Measurements from ENCODE around the gene DIP2B. TPM values are rescaled to one million over a fixed set of nuclear protein-coding genes. Genes with fewer than 3 reads are reported as not detected.

Gene DIP2B
- polyA plus RNA-seq, 1 of the 3 experiments (the other 2 are of a cell fraction), result 6.6 TPM

DNA sequence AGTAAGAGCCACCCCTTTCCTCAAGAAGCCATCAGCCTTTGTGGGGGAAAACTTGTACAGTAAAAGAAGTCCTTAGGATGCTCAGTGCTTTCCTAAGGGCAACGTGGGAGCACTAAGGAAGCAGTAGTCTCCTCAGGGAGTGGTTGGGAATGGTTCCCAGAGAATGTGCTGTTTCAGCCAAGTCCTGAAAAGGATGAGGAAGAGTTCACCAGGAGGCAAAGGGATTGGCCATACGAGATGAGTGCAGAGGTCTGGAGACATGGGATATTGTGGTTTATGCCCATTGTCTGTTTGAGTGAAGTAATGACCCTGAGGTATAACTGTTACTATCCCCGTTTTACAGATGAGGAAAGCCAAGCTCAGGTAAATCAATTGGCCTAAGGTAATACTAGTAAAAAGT is 173.1 kb downstream of the DIP2B start:
- H3F3A ChIP-seq (replicated peaks; ENCODE audit: insufficient read depth), result peaks cover 4% of the 10 kb centered on the region
- H3K4me3 ChIP-seq (ENCODE audit: low read depth in 2 of 2, low read length in 1 of 2), result no peak overlapping the region
- ChIA-PET CTCF (no interaction called here), POLR2A (no interaction called here)
- no peak overlapping the region for H3K9ac ChIP-seq
- no peaks in the 10 kb centered on the region for H3K9me2 ChIP-seq
- no peaks in the 10 kb centered on the region for H3K27me3 ChIP-seq (ENCODE audit: insufficient read depth)
- DNase-seq, result no peak
- TF ChIP-seq FOXM1 (IDR thresholded peaks at IDR 0.05; ENCODE audit: low read depth), result no peak
- TF ChIP-seq, protein P1, sequence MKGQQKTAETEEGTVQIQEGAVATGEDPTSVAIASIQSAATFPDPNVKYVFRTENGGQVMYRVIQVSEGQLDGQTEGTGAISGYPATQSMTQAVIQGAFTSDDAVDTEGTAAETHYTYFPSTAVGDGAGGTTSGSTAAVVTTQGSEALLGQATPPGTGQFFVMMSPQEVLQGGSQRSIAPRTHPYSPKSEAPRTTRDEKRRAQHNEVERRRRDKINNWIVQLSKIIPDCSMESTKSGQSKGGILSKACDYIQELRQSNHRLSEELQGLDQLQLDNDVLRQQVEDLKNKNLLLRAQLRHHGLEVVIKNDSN (IDR thresholded peaks at IDR 0.05; ENCODE audit: borderline replicate concordance, low read depth), result no peak
- no peak for TF ChIP-seq EP300 (IDR thresholded peaks at IDR 0.05; ENCODE audit: borderline replicate concordance in 1 of 2, low read depth in 1 of 2, low read length in 1 of 2)
- TF ChIP-seq RFX5 (IDR thresholded peaks at IDR 0.05; ENCODE audit: low read length), result no peak
- no peak for TF ChIP-seq GABPA (IDR thresholded peaks at IDR 0.05; ENCODE audit: low read depth)
- no peak for TF ChIP-seq NRF1 (IDR thresholded peaks at IDR 0.05; ENCODE audit: low read depth, low read length)
- no peak for TF ChIP-seq SIN3A (IDR thresholded peaks at IDR 0.05; ENCODE audit: borderline replicate concordance, low read depth, low read length)
- no peak for TF ChIP-seq ELF1 (IDR thresholded peaks at IDR 0.05)
- no peak for TF ChIP-seq EZH2phosphoT487 (IDR thresholded peaks at IDR 0.05; ENCODE audit: borderline replicate concordance, low read depth)
- no peak for TF ChIP-seq MEF2A (IDR thresholded peaks at IDR 0.05; ENCODE audit: borderline replicate concordance, low read depth)
- no peak for TF ChIP-seq TAF1 (IDR thresholded peaks at IDR 0.05; ENCODE audit: borderline replicate concordance, low read depth, low read length)
- no peak for TF ChIP-seq TEAD4 (IDR thresholded peaks at IDR 0.05; ENCODE audit: borderline replicate concordance, insufficient read depth)
- TF ChIP-seq, protein P2, sequence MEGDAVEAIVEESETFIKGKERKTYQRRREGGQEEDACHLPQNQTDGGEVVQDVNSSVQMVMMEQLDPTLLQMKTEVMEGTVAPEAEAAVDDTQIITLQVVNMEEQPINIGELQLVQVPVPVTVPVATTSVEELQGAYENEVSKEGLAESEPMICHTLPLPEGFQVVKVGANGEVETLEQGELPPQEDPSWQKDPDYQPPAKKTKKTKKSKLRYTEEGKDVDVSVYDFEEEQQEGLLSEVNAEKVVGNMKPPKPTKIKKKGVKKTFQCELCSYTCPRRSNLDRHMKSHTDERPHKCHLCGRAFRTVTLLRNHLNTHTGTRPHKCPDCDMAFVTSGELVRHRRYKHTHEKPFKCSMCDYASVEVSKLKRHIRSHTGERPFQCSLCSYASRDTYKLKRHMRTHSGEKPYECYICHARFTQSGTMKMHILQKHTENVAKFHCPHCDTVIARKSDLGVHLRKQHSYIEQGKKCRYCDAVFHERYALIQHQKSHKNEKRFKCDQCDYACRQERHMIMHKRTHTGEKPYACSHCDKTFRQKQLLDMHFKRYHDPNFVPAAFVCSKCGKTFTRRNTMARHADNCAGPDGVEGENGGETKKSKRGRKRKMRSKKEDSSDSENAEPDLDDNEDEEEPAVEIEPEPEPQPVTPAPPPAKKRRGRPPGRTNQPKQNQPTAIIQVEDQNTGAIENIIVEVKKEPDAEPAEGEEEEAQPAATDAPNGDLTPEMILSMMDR (IDR thresholded peaks at IDR 0.05), result no peak
- no peak for TF ChIP-seq RCOR1 (IDR thresholded peaks at IDR 0.05; ENCODE audit: low read length)
- TF ChIP-seq, protein P3, sequence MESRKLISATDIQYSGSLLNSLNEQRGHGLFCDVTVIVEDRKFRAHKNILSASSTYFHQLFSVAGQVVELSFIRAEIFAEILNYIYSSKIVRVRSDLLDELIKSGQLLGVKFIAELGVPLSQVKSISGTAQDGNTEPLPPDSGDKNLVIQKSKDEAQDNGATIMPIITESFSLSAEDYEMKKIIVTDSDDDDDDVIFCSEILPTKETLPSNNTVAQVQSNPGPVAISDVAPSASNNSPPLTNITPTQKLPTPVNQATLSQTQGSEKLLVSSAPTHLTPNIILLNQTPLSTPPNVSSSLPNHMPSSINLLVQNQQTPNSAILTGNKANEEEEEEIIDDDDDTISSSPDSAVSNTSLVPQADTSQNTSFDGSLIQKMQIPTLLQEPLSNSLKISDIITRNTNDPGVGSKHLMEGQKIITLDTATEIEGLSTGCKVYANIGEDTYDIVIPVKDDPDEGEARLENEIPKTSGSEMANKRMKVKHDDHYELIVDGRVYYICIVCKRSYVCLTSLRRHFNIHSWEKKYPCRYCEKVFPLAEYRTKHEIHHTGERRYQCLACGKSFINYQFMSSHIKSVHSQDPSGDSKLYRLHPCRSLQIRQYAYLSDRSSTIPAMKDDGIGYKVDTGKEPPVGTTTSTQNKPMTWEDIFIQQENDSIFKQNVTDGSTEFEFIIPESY (IDR thresholded peaks at IDR 0.05; ENCODE audit: borderline replicate concordance, low read depth), result no peak
- TF ChIP-seq, protein P4, sequence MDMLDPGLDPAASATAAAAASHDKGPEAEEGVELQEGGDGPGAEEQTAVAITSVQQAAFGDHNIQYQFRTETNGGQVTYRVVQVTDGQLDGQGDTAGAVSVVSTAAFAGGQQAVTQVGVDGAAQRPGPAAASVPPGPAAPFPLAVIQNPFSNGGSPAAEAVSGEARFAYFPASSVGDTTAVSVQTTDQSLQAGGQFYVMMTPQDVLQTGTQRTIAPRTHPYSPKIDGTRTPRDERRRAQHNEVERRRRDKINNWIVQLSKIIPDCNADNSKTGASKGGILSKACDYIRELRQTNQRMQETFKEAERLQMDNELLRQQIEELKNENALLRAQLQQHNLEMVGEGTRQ (IDR thresholded peaks at IDR 0.05; ENCODE audit: borderline replicate concordance, low read depth, low read length), result no peak
- no peak overlapping the region for H2AFZ ChIP-seq (ENCODE audit: low read depth)
- H3K36me3 ChIP-seq (replicated peaks in 1 of 2; ENCODE audit: control insufficient read depth in 1 of 2, insufficient read depth in 2 of 2, low read length in 1 of 2), result peaks cover 32 to 39% of the 10 kb centered on the region in 2 experiments
- WGBS (ENCODE audit: low lambda C conversion rate), result 84% methylated on average over 3 of the region's 3 CpGs
- H3K27ac ChIP-seq (ENCODE audit: low read depth in 2 of 2, low read length in 1 of 2), result no peak overlapping the region
- H3K79me2 ChIP-seq (ENCODE audit: insufficient read depth), result no peaks in the 10 kb centered on the region
- no peaks in the 10 kb centered on the region for H3K9me3 ChIP-seq
- H3K4me1 ChIP-seq (ENCODE audit: control insufficient read depth in 1 of 2, insufficient read depth in 2 of 2, low read depth in 1 of 2, low read length in 1 of 2), result no peaks in the 10 kb centered on the region
- H4K20me1 ChIP-seq (ENCODE audit: insufficient read depth), result no peaks in the 10 kb centered on the region
- no peak overlapping the region for H3K4me2 ChIP-seq
